Stimulated activated CD4-positive, alpha-beta T cell treated with anti-CD3 and anti-CD28 coated beads, Interleukin-1b, Interleukin-23, amount 100 ng/mL, for 48 hours (primary cell): ENCODE measurements around the gene PP2D1.
"Not testable (repeated sequence)": the region's sequence is repeated elsewhere in the genome, so short reads cannot be mapped to it uniquely, and the experiment has no call there.

ENCODE experiments used
- DNase-seq: peaks from one replicate; pipeline ENCODE4 v3.0.0-alpha.2; 2020

PP2D1 gene

GRCh38 chr3:19961960-19962359, 50.1 kb downstream of the PP2D1 start:
- DNase-seq: no peak

GRCh38 chr3:19960696-19961095, 51.4 kb downstream of the PP2D1 start:
- no peak for DNase-seq

GRCh38 chr3:19959505-19959904, 52.6 kb downstream of the PP2D1 start:
- no peak for DNase-seq

GRCh38 chr3:19957354-19957753, 54.7 kb downstream of the PP2D1 start:
- not testable (repeated sequence) for DNase-seq

GRCh38 chr3:19954676-19955075, 57.4 kb downstream of the PP2D1 start:
- no peak for DNase-seq

GRCh38 chr3:19950316-19950715, 61.7 kb downstream of the PP2D1 start:
- no peak for DNase-seq

GRCh38 chr3:19948226-19948591, 63.9 kb downstream of the PP2D1 start:
- no peak for DNase-seq

GRCh38 chr3:19947549-19948225, 64.4 kb downstream of the PP2D1 start:
- peak; percentile 48 for DNase-seq

- peak; percentile 98 for DNase-seq
These were observed 65.1 kb downstream of the PP2D1 start, which contains the start of gene RAB5A for GRCh38 chr3:19946832-19947548. Gene RAB5A (plus strand): TSS chr3:19947097. CDS start chr3:19950899, 3,802 bp downstream.

- no peak for DNase-seq
These were observed 65.9 kb downstream of the PP2D1 start for GRCh38 chr3:19945969-19946831.

- no peak for DNase-seq
These were observed 66.5 kb downstream of the PP2D1 start for GRCh38 chr3:19945534-19945933.

- no peak for DNase-seq
These were observed 71.4 kb downstream of the PP2D1 start for GRCh38 chr3:19940643-19941042.

- no peak for DNase-seq
These were observed 73.8 kb downstream of the PP2D1 start for GRCh38 chr3:19938295-19938627.

GRCh38 chr3:19937459-19938294, 74.4 kb downstream of the PP2D1 start:
- DNase-seq: peak; percentile 19
